Fibroblast of lung (primary cell): ENCODE data around the gene CLCN7.

Experiments
- EZH2 ChIP-seq: IDR thresholded peaks from 2 replicates; pipeline ENCODE4 v1.5.1; 2012; ENCODE audit warnings: low read length, control low read depth, mild to moderate bottlenecking; ENCODE audit errors: missing control alignments
- TF ChIP-seq, protein P1 (sequence below), 2 donors: IDR thresholded peaks in 1 of 2; conservative IDR thresholded peaks in 1 of 2; 1 replicate in 1 of 2; 2 replicates in 1 of 2; pipeline ENCODE4 v1.5.1; 2011 to 2012; ENCODE audit warnings: low read length in 2 of 2, control low read depth in 1 of 2, inconsistent platforms in 1 of 2, low read depth in 1 of 2, mild to moderate bottlenecking in 1 of 2

DNA sequence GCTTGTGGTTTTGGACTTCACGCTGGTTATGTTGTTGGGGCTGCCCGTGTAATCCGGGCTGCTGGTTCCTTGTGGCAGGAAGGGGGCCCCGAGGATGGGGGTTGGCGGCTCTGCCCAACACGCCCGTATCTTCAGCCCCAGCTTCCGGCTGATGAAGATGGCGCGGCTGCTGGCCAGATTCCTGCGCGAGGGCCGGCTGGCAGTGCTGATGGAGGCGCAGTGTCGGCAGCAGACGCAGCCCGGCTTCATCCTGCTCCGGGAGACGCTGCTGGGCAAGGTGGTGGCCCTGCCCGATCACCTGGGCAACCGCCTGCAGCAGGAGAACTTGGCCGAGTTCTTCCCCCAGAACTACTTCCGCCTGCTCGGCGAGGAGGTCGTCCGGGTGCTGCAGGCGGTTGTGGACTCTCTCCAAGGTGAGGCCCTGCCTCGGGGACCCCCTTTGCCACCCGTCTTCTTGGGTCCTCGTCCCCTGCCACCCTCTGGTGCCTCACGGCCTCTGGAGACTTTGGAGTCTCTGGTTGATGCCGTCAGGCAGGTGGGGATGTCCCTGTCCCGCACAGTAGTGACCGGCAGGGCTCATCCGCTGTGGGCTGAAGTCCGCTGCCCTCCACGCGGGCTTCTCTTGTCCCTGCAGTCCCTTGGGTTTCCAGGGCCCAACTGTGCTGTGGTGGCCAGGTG is 20.5 kb upstream of the CLCN7 start:
- TF ChIP-seq, protein P1, sequence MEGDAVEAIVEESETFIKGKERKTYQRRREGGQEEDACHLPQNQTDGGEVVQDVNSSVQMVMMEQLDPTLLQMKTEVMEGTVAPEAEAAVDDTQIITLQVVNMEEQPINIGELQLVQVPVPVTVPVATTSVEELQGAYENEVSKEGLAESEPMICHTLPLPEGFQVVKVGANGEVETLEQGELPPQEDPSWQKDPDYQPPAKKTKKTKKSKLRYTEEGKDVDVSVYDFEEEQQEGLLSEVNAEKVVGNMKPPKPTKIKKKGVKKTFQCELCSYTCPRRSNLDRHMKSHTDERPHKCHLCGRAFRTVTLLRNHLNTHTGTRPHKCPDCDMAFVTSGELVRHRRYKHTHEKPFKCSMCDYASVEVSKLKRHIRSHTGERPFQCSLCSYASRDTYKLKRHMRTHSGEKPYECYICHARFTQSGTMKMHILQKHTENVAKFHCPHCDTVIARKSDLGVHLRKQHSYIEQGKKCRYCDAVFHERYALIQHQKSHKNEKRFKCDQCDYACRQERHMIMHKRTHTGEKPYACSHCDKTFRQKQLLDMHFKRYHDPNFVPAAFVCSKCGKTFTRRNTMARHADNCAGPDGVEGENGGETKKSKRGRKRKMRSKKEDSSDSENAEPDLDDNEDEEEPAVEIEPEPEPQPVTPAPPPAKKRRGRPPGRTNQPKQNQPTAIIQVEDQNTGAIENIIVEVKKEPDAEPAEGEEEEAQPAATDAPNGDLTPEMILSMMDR (conservative IDR thresholded peaks at IDR 0.05 in 1 of 2, IDR thresholded peaks at IDR 0.05 in 1 of 2; ENCODE audit: low read depth in 1 of 2, low read length in 2 of 2): no peak
- TF ChIP-seq EZH2: no peak
